Tibial artery (tissue), 4 donors: ENCODE data around the gene KCNA3.

Experiments
- DNase-seq, 2 donors: peaks; one replicate each; pipeline ENCODE4 v3.0.0-alpha.2; 2019
- H3K27ac ChIP-seq, 2 donors: fragments of 200-600 bp; sonication (generic) in 1 of 2; 1 replicate in 1 of 2; 2 replicates in 1 of 2; pipeline ENCODE4 v1.5.1; 2018 to 2019; ENCODE audit warnings: mild to moderate bottlenecking in 1 of 2
- H3K27me3 ChIP-seq, 2 donors: fragments of 200-600 bp; sonication (generic) in 1 of 2; one replicate each; pipeline versions ENCODE4 v1.5.1 to v1.6.0; 2016 to 2019
- H3K36me3 ChIP-seq, 3 donors: fragments of 200-600 bp; sonication (generic) in 2 of 3; one replicate each; pipeline ENCODE4 v1.5.1; 2016 to 2019; ENCODE audit warnings: mild to moderate bottlenecking in 2 of 3
- H3K4me1 ChIP-seq, 4 donors: fragments of 200-600 bp; sonication (generic) in 2 of 4; 1 replicate in 3 of 4; 2 replicates in 1 of 4; pipeline ENCODE4 v1.5.1; 2016 to 2019
- H3K4me3 ChIP-seq, 2 donors: fragments of 200-600 bp; sonication (generic) in 1 of 2; 1 replicate in 1 of 2; 2 replicates in 1 of 2; pipeline ENCODE4 v1.5.1; 2018 to 2019; ENCODE audit warnings: mild to moderate bottlenecking in 2 of 2
- H3K9me3 ChIP-seq, 3 donors: fragments of 200-600 bp; sonication (generic) in 1 of 3; one replicate each; pipeline ENCODE4 v1.5.1; 2016 to 2019
- CTCF ChIP-seq, 2 experiments: fragments of 200-600 bp in 1 of 2; fragments of 450-650 bp in 1 of 2; IDR thresholded peaks; one replicate each; pipeline ENCODE4 v1.5.1; 2017 to 2019; ENCODE audit warnings: antibody characterized with exemption in 2 of 2, mild to moderate bottlenecking in 1 of 2, moderate library complexity in 1 of 2
- intact Hi-C: fragments of 100-400 bp; cut with DNase I; formaldehyde crosslinking; loops from one replicate; pipeline ENCODE4 v1.15.0; 2023; ENCODE audit warnings: low total_unique reads

The KCNA3 gene

GRCh38 chr1:110714374-110714995 lies 39.7 kb upstream of the KCNA3 start:
- no peaks in the 10 kb centered on the region for H3K36me3 ChIP-seq
- H3K9me3 ChIP-seq, result no peaks in the 10 kb centered on the region
- no peak overlapping the region for H3K27ac ChIP-seq
- no peak for DNase-seq
- intact Hi-C loops, result no loop called here
- H3K4me1 ChIP-seq, result no peaks in the 10 kb centered on the region
- peaks cover 0 to 11% of the 10 kb centered on the region in 2 donors for H3K27me3 ChIP-seq
- H3K4me3 ChIP-seq, result no peak overlapping the region
- TF ChIP-seq CTCF (IDR thresholded peaks at IDR 0.05), result no peak

GRCh38 chr1:110713221-110713620 lies 38.5 kb upstream of the KCNA3 start:
- no peak overlapping the region for H3K4me3 ChIP-seq
- no peaks in the 10 kb centered on the region for H3K9me3 ChIP-seq
- H3K36me3 ChIP-seq, result no peaks in the 10 kb centered on the region
- DNase-seq, result no peak
- intact Hi-C loops, result no loop called here
- TF ChIP-seq CTCF (IDR thresholded peaks at IDR 0.05), result no peak
- no peaks in the 10 kb centered on the region for H3K4me1 ChIP-seq
- H3K27me3 ChIP-seq, result peaks cover 0 to 11% of the 10 kb centered on the region in 2 donors
- no peak overlapping the region for H3K27ac ChIP-seq

- TF ChIP-seq CTCF (IDR thresholded peaks at IDR 0.05), result no peak
- Histone ChIP-seq H3K9me3 (no peaks in the 10 kb centered on the region), H3K4me1 (no peaks in the 10 kb centered on the region), H3K4me3 (no peak overlapping the region), H3K36me3 (no peaks in the 10 kb centered on the region), H3K27ac (no peak overlapping the region), H3K27me3 (no peaks in the 10 kb centered on the region)
- intact Hi-C loops, result no loop called here
- no peak for DNase-seq
These were observed 35.6 kb upstream of the KCNA3 start for GRCh38 chr1:110710314-110710713.

- intact Hi-C loops, result no loop called here
- Histone ChIP-seq H3K4me1 (no peaks in the 10 kb centered on the region), H3K4me3 (no peak overlapping the region), H3K9me3 (no peaks in the 10 kb centered on the region), H3K27ac (no peak overlapping the region), H3K27me3 (no peaks in the 10 kb centered on the region), H3K36me3 (no peaks in the 10 kb centered on the region)
- no peak for DNase-seq
- TF ChIP-seq CTCF (IDR thresholded peaks at IDR 0.05), result no peak
These were observed 34.3 kb upstream of the KCNA3 start for GRCh38 chr1:110708974-110709440.

- Histone ChIP-seq H3K27me3 (no peaks in the 10 kb centered on the region), H3K9me3 (no peaks in the 10 kb centered on the region), H3K36me3 (no peaks in the 10 kb centered on the region), H3K4me3 (no peak overlapping the region), H3K27ac (no peak overlapping the region), H3K4me1 (no peaks in the 10 kb centered on the region)
- intact Hi-C loops, result no loop called here
- no peak for TF ChIP-seq CTCF (IDR thresholded peaks at IDR 0.05)
- no peak for DNase-seq
These were observed 32.5 kb upstream of the KCNA3 start for GRCh38 chr1:110707232-110707631.

GRCh38 chr1:110706621-110707020 lies 31.9 kb upstream of the KCNA3 start:
- no peak overlapping the region for H3K4me3 ChIP-seq
- no peaks in the 10 kb centered on the region for H3K27me3 ChIP-seq
- intact Hi-C loops, result no loop called here
- no peak for DNase-seq
- no peaks in the 10 kb centered on the region for H3K36me3 ChIP-seq
- no peaks in the 10 kb centered on the region for H3K9me3 ChIP-seq
- no peak for TF ChIP-seq CTCF (IDR thresholded peaks at IDR 0.05)
- H3K27ac ChIP-seq, result no peak overlapping the region
- H3K4me1 ChIP-seq, result no peaks in the 10 kb centered on the region
